CD8-positive, alpha-beta memory T cell (primary cell): ENCODE results near the gene CDKN2AIP. TPM values are rescaled to one million over a fixed set of nuclear protein-coding genes. Genes with fewer than 3 reads are reported as not detected.
A peak's percentile ranks its signal among the peaks of the same experiment; 100 is the strongest.
"Not testable (repeated sequence)": the region's sequence is repeated elsewhere in the genome, so short reads cannot be mapped to it uniquely, and the experiment has no call there.

Experiments
- CTCF ChIA-PET: fragments of 350-600 bp; sonication (Branson Sonifier 250); formaldehyde crosslinking; loops from one replicate; lab custom pipeline; 2021; ENCODE audit warnings: antibody characterized with exemption; lab: Charles Lee
- POLR2A ChIA-PET: fragments of 350-600 bp; sonication (Branson Sonifier 250); formaldehyde crosslinking; loops from one replicate; lab custom pipeline; 2021; ENCODE audit warnings: antibody characterized with exemption; lab: Charles Lee
- DNase-seq, 5 donors: peaks; one replicate each; pipeline versions ENCODE4 v3.0.0 to v3.0.0-alpha.2; 2020 to 2022; ENCODE audit warnings: mixed read lengths in 1 of 5
- H3K27ac ChIP-seq: one replicate; pipeline ENCODE4 v1.7.0; 2013; ENCODE audit warnings: low read depth, mild to moderate bottlenecking, low read length, moderate library complexity
- H3K27me3 ChIP-seq: 2 replicates; pipeline ENCODE4 v1.7.0; 2013; ENCODE audit warnings: low read length, mild to moderate bottlenecking; ENCODE audit not compliant: insufficient read depth, poor library complexity, severe bottlenecking
- H3K36me3 ChIP-seq: 2 replicates; pipeline ENCODE4 v1.7.0; 2013; ENCODE audit warnings: mild to moderate bottlenecking, low read length, moderate library complexity; ENCODE audit not compliant: insufficient read depth
- H3K4me1 ChIP-seq: 2 replicates; pipeline ENCODE4 v1.7.0; 2013; ENCODE audit warnings: mild to moderate bottlenecking, low read length, moderate library complexity; ENCODE audit not compliant: insufficient read depth
- H3K4me3 ChIP-seq: 2 replicates; pipeline ENCODE4 v1.7.0; 2013; ENCODE audit warnings: mild to moderate bottlenecking, low read length
- H3K9me3 ChIP-seq: 2 replicates; pipeline ENCODE4 v1.7.0; 2013; ENCODE audit warnings: mild to moderate bottlenecking, low read length
- H3K27ac Mint-ChIP-seq, 8 donors: one replicate each; pipeline ENCODE4 v1.8.0; 2020 to 2021; ENCODE audit warnings: mixed read lengths in 8 of 8, mild to moderate bottlenecking in 6 of 8, inconsistent platforms in 3 of 8, moderate library complexity in 3 of 8
- H3K27me3 Mint-ChIP-seq, 2 donors: one replicate each; pipeline ENCODE4 v1.8.0; 2020 to 2021; ENCODE audit warnings: mixed read lengths in 2 of 2, mild to moderate bottlenecking in 1 of 2, moderate library complexity in 1 of 2
- H3K36me3 Mint-ChIP-seq, 3 donors: one replicate each; pipeline ENCODE4 v1.8.0; 2020 to 2021; ENCODE audit warnings: mixed read lengths in 3 of 3, inconsistent platforms in 1 of 3, mild to moderate bottlenecking in 1 of 3
- H3K4me1 Mint-ChIP-seq, 3 donors: one replicate each; pipeline ENCODE4 v1.8.0; 2020 to 2021; ENCODE audit warnings: mixed read lengths in 3 of 3, inconsistent platforms in 1 of 3, mild to moderate bottlenecking in 1 of 3
- H3K4me3 Mint-ChIP-seq, 7 donors: one replicate each; pipeline ENCODE4 v1.8.0; 2020 to 2021; ENCODE audit warnings: mixed read lengths in 7 of 7, mild to moderate bottlenecking in 6 of 7, moderate library complexity in 4 of 7, inconsistent platforms in 2 of 7
- H3K9me3 Mint-ChIP-seq, 5 donors: one replicate each; pipeline ENCODE4 v1.8.0; 2020 to 2022; ENCODE audit warnings: mixed read lengths in 5 of 5, mild to moderate bottlenecking in 3 of 5, moderate library complexity in 2 of 5, inconsistent platforms in 1 of 5
- polyA plus RNA-seq: library from polyadenylated mRNA; unstranded; fragments of 300-500 nt; fragmentation: Illumina TruSeq; gene quantifications from one replicate; pipeline ENCODE4 v1.2.3, GENCODE V29; 2021
- total RNA-seq, 2 experiments: library from RNA; stranded (reverse); gene quantifications; one replicate each; pipeline ENCODE4 v1.2.3, GENCODE V29; 2021

CDKN2AIP gene
- total and polyA plus RNA-seq, 3 experiments from 2014 or later = 29.4 to 35.3 (median 30.1) TPM

DNA sequence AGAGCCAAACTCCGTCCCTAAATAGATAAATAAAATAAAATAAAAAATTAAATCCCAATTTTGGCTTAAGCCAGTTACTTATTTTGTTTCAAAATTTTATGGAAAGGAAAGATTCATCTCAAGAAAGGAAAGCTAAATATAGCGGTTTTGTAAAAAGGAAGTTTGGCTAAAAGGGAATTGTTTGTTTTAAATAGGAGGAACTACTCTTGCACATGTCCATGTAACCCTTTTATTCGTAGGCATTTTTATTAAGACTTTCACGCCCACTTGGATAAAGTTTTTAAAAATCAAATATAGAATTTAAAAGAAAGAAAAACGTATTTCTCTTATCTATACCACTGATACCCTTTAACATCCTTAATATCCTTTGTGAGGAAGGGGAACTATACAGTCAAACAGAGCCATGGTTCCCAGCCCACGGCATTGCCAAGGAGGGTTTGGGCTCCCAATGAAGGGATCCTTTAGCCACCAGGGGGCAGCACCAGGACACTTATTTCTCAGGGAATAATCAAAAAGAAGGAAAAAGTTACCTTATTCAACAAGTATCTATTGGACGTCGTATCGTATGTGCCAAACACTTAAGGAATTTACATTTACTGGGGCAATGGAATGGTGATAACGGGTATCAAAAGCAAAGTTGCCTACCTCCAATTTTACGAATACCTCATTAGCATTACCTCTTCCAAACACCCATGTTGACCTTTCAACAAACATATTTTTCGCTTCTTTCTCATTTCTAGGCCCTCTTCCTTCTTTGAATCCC, 27.7 kb downstream of the CDKN2AIP start:
- Mint-ChIP-seq H3K27ac (no peak overlapping the region), H3K27me3 (peaks cover 0 to 3% of the 10 kb centered on the region in 2 donors), H3K4me1 (peaks cover 4 to 5% (median 4%) of the 10 kb centered on the region in 3 donors), H3K9me3 (no peaks in the 10 kb centered on the region), H3K4me3 (no peak overlapping the region), H3K36me3 (peaks cover 0 to 2% (median 0%) of the 10 kb centered on the region in 3 donors)
- Histone ChIP-seq H3K27ac (no peak overlapping the region), H3K27me3 (no peaks in the 10 kb centered on the region), H3K4me1 (peaks cover 6% of the 10 kb centered on the region), H3K4me3 (no peak overlapping the region), H3K9me3 (no peaks in the 10 kb centered on the region), H3K36me3 (no peaks in the 10 kb centered on the region)
- DNase-seq = peak; percentile 47 to 85 (median 72)
- ChIA-PET POLR2A (no interaction called here), CTCF (interaction anchor here (1.0 to 1.2 kb wide), 2 partner anchors 31 to 128 kb away, joined by 3 to 6 read pairs; no protein-coding TSS in a partner anchor)

DNA sequence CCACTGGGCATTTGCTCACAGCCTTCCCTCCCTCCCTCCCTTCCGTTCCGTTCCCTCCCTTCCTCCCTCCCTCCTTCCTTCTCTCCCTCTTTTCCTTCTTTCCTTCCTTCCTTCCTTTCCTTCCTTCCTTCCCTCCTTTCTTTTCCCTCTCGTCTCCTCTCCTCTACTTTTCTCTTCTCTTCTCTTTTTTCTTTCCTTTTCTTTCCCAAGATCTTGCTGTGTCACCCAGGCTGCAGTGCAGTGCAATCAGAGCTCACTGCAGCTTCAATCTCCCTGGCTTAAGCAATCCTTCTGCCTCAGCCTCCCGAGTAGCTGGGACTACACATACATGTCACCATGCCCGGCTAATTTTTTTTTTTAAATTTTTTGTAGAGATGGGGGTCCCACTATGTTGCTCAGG, 33.7 kb downstream of the CDKN2AIP start:
- Histone ChIP-seq H3K4me1 (no peaks in the 10 kb centered on the region), H3K36me3 (no peaks in the 10 kb centered on the region), H3K4me3 (no peak overlapping the region), H3K27me3 (no peaks in the 10 kb centered on the region), H3K27ac (no peak overlapping the region), H3K9me3 (no peaks in the 10 kb centered on the region)
- Mint-ChIP-seq H3K4me1 (no peaks in the 10 kb centered on the region), H3K36me3 (no peaks in the 10 kb centered on the region), H3K4me3 (no peak overlapping the region), H3K27me3 (peaks cover 4 to 8% of the 10 kb centered on the region in 2 donors), H3K27ac (no peak overlapping the region), H3K9me3 (no peaks in the 10 kb centered on the region)
- no peak for DNase-seq
- POLR2A ChIA-PET = no interaction called here
- CTCF ChIA-PET = interaction anchor here (0.6 to 1.7 kb wide), 3 partner anchors 20 to 125 kb away, joined by 3 to 4 read pairs (median 3); no protein-coding TSS in a partner anchor

DNA sequence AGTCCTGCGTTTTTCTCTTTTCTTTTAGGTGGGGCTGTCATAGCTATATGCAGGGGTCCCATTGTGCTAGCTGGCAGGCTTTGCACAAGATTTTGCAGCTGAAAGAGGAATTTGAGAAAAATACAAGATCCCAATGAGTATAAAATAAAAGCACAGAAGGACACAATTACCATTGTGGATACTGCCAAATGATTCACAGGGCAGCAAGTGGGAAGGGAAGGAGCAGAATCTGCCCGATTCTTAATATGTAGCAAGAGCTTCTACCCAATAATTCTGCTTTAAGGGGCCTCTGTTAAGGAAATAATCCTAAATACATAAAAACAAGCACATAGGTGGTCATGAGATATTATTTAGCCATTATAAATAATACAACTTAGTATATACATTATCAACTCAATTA, 34.5 kb downstream of the CDKN2AIP start:
- ChIA-PET CTCF (interaction anchor here (1.5 to 1.7 kb wide), 2 partner anchors 25 to 124 kb away, joined by 3 to 4 read pairs; no protein-coding TSS in a partner anchor), POLR2A (no interaction called here)
- no peak for DNase-seq
- Mint-ChIP-seq H3K9me3 (no peaks in the 10 kb centered on the region), H3K4me3 (no peak overlapping the region), H3K36me3 (no peaks in the 10 kb centered on the region), H3K27ac (no peak overlapping the region), H3K4me1 (no peaks in the 10 kb centered on the region), H3K27me3 (peaks cover 4 to 8% of the 10 kb centered on the region in 2 donors)
- no peaks in the 10 kb centered on the region for H3K27me3 ChIP-seq
- H3K4me1 ChIP-seq = no peaks in the 10 kb centered on the region
- no peaks in the 10 kb centered on the region for H3K9me3 ChIP-seq
- H3K4me3 ChIP-seq = no peak overlapping the region
- H3K36me3 ChIP-seq = no peaks in the 10 kb centered on the region
- H3K27ac ChIP-seq = no peak overlapping the region

DNA sequence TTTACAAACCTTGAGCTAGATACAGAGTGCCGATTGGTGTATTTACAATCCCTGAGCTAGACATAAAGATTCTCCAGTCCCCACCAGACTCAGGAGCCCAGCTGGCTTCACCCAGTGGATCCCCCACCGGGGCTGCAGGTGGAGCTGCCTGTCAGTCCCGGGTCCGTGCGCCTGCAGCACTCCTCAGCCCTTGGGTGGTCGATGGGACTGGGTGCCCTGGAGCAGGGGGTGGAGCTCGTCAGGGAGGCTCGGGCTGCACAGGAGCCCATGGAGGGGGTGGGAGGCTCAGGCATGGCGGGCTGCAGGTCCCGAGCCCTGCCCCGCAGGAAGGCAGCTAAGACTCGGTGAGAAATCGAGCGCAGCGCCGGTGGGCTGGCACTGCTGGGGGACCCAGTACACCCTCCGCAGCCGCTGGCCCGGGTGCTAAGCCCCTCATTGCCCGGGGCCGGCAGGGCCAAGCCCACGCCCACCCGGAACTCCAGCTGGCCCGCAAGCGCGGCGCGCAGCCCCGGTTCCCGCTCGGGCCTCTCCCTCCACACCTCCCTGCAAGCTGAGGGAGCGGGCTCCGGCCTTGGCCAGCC, 38.2 kb downstream of the CDKN2AIP start:
- H3K27me3 Mint-ChIP-seq, H3K9me3 ChIP-seq, H3K27ac ChIP-seq, H3K36me3 ChIP-seq, H3K9me3 Mint-ChIP-seq, POLR2A ChIA-PET, CTCF ChIA-PET, H3K4me3 ChIP-seq, H3K4me1 ChIP-seq, DNase-seq, H3K27ac Mint-ChIP-seq, H3K36me3 Mint-ChIP-seq, H3K27me3 ChIP-seq, H3K4me3 Mint-ChIP-seq, H3K4me1 Mint-ChIP-seq: not testable (repeated sequence)

DNA sequence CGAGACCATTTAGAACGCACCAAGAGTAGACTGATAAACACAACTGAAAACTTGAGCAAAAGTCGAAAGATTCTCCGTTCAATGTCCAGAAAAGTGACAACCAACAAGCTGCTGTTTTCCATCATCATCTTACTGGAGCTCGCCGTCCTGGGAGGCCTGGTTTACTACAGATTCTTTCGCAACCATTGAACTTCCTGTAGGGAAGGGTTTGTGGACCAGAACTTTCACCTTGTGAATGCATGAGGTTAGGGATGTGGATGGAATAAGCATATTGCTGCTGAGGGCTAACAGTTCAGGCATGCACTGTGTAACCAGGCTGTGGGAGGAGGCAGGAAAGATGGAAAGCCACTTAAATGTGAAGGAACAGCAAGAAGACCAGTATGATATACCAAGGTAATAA, 39.6 kb downstream of the CDKN2AIP start:
- H3K27me3 Mint-ChIP-seq = no peaks in the 10 kb centered on the region
- CTCF ChIA-PET = no interaction called here
- POLR2A ChIA-PET = no interaction called here

DNA sequence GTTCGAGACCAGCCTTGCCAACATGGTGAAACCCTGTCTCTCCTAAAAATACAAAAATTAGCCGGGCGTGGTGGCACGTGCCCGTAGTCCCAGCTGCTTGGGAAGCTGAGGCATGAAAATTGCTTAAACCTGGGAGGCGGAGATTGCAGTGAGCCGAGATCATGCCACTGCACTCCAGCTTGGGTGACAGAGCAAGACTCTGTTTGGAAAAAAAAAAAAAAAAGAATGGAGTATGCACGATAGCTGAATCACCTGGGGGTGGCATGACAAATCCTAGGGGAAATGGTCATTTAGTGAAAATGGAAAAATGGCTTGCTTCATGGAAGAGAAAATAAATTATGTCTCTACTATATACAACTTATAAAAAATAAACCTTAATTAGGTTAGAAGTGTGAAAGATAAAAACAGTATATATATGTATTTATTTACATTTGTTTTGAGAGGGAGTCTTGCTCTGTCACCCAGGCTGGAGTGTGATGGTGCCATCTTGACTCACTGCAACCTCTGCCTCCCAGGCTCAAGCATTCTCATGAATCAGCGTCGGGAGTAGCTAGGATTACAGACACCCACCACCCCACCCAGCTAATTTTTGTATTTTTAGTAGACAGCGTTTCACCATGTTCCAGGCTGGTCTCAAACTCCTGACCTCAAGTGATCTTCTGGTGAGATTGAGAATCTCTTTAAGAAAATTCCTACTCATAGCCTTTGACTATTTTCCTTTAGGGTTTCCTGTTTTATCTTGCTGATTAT, 41.1 kb downstream of the CDKN2AIP start:
- Histone ChIP-seq H3K27me3 (no peaks in the 10 kb centered on the region), H3K9me3 (no peaks in the 10 kb centered on the region), H3K36me3 (no peaks in the 10 kb centered on the region), H3K4me1 (no peaks in the 10 kb centered on the region), H3K27ac (no peak overlapping the region), H3K4me3 (no peak overlapping the region)
- ChIA-PET POLR2A (no interaction called here), CTCF (no interaction called here)
- Mint-ChIP-seq H3K9me3 (no peaks in the 10 kb centered on the region), H3K4me3 (no peak overlapping the region), H3K4me1 (no peaks in the 10 kb centered on the region), H3K27ac (no peak overlapping the region), H3K27me3 (no peaks in the 10 kb centered on the region), H3K36me3 (no peaks in the 10 kb centered on the region)
- no peak for DNase-seq

More for the DNA sequence above, 39.6 kb downstream of the CDKN2AIP start:
- no peaks in the 10 kb centered on the region for H3K4me1 ChIP-seq
- H3K27ac ChIP-seq = no peak overlapping the region
- H3K27me3 ChIP-seq = no peaks in the 10 kb centered on the region
- Mint-ChIP-seq H3K4me1 (no peaks in the 10 kb centered on the region), H3K9me3 (no peaks in the 10 kb centered on the region), H3K27ac (no peak overlapping the region), H3K36me3 (no peaks in the 10 kb centered on the region), H3K4me3 (no peak overlapping the region)
- no peak overlapping the region for H3K4me3 ChIP-seq
- no peak for DNase-seq
- H3K9me3 ChIP-seq = no peaks in the 10 kb centered on the region
- H3K36me3 ChIP-seq = no peaks in the 10 kb centered on the region

DNA sequence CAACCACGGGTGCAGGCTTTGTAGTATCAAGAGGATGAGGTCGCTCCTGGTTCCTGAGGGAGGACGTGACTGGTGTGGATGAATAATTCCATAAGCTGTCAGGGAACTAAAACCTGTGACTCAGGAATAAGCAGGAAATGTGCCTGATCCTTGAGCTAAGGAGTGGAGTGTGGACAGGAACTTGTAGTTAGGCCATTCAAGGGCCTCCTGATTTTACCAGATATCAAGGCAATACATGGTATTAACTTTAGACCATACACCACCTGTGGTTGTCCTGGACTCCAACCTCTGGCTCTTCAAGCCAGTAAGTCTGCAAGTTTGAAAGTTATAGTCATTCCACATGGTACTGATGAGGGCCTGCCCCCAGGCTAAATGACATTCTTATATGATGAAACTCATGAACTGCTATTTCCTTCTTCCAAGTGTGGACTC, 48.4 kb downstream of the CDKN2AIP start:
- ChIA-PET CTCF (no interaction called here), POLR2A (no interaction called here)
- no peaks in the 10 kb centered on the region for H3K9me3 Mint-ChIP-seq

DNA sequence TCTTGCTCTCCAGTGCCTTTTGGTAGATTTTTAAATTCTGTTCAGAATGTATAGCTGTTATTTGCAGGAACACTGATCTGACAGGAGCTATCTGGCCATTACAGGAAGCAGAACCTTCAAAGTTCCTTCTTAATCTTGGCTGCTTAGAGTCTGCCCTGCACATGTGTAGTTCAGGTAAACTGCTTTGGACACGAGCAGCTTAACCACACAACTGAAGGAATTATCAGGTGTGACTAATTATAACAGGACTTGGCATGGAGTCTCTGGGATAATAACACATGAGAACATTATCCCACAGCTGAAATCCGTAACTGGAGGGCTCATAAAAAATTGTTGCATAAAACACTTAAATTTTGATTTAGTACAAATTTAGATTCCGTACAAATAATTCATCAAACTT, 48.8 kb downstream of the CDKN2AIP start:
- ChIA-PET POLR2A (no interaction called here), CTCF (no interaction called here)
- H3K4me1 Mint-ChIP-seq = no peaks in the 10 kb centered on the region
- Histone ChIP-seq H3K4me1 (no peaks in the 10 kb centered on the region), H3K9me3 (no peaks in the 10 kb centered on the region), H3K27ac (no peak overlapping the region), H3K4me3 (no peak overlapping the region), H3K27me3 (no peaks in the 10 kb centered on the region), H3K36me3 (no peaks in the 10 kb centered on the region)
- no peak overlapping the region for H3K4me3 Mint-ChIP-seq
- peaks cover 0 to 1% of the 10 kb centered on the region in 2 donors for H3K27me3 Mint-ChIP-seq
- DNase-seq = no peak
- H3K27ac Mint-ChIP-seq = no peak overlapping the region
- H3K36me3 Mint-ChIP-seq = peaks cover 0 to 5% (median 0%) of the 10 kb centered on the region in 3 donors
- no peaks in the 10 kb centered on the region for H3K9me3 Mint-ChIP-seq

More for the DNA sequence above, 48.4 kb downstream of the CDKN2AIP start:
- Mint-ChIP-seq H3K4me1 (no peaks in the 10 kb centered on the region), H3K4me3 (no peak overlapping the region), H3K27ac (no peak overlapping the region), H3K36me3 (peaks cover 0 to 5% (median 0%) of the 10 kb centered on the region in 3 donors), H3K27me3 (peaks cover 0 to 1% of the 10 kb centered on the region in 2 donors)
- H3K27me3 ChIP-seq = no peaks in the 10 kb centered on the region
- no peaks in the 10 kb centered on the region for H3K4me1 ChIP-seq
- H3K36me3 ChIP-seq = no peaks in the 10 kb centered on the region
- H3K4me3 ChIP-seq = no peak overlapping the region
- no peak overlapping the region for H3K27ac ChIP-seq
- no peak for DNase-seq
- no peaks in the 10 kb centered on the region for H3K9me3 ChIP-seq
